HG03175 (cell line): ENCODE data around the gene ACE.

ENCODE experiments used
- ATAC-seq: cut with Tn5 transposase; IDR thresholded peaks from one replicate; pipeline ENCODE4 v1.9.1; 2021; ENCODE audit warnings: mild to moderate bottlenecking, moderate library complexity; ENCODE audit not compliant: unreplicated experiment

ACE gene

GRCh38 chr17:63474174-63474573 lies 2.7 kb upstream of the ACE start:
- no peak for ATAC-seq

- no peak for ATAC-seq
Measured at GRCh38 chr17:63474586-63475460, 2.0 kb upstream of the ACE start.

- no peak for ATAC-seq
Measured at GRCh38 chr17:63475491-63476412, 1.1 kb upstream of the ACE start.

- no peak for ATAC-seq
Measured at GRCh38 chr17:63476459-63476853, 405 bp upstream of the ACE start.

- ATAC-seq = no peak
Measured at GRCh38 chr17:63477480-63478440, 899 bp downstream of the ACE start.

- peak; percentile 68 for ATAC-seq
Measured at GRCh38 chr17:63478814-63479494, 2.1 kb downstream of the ACE start.

- ATAC-seq = no peak
Measured at GRCh38 chr17:63479495-63480184, 2.8 kb downstream of the ACE start.

- ATAC-seq = no peak
Measured at GRCh38 chr17:63480192-63480784, 3.4 kb downstream of the ACE start.

GRCh38 chr17:63480826-63481487 lies 4.1 kb downstream of the ACE start:
- no peak for ATAC-seq

- no peak for ATAC-seq
Measured at GRCh38 chr17:63481488-63481870, 4.6 kb downstream of the ACE start.

GRCh38 chr17:63482509-63482908 lies 5.6 kb downstream of the ACE start:
- ATAC-seq = no peak

GRCh38 chr17:63483038-63483437 lies 6.2 kb downstream of the ACE start:
- ATAC-seq = no peak

GRCh38 chr17:63483655-63484575 lies 7.1 kb downstream of the ACE start:
- ATAC-seq = no peak

- no peak for ATAC-seq
Measured at GRCh38 chr17:63486317-63487013, 9.6 kb downstream of the ACE start.

- no peak for ATAC-seq
Measured at GRCh38 chr17:63487014-63487339, 10.1 kb downstream of the ACE start.

GRCh38 chr17:63488851-63489250 lies 12.0 kb downstream of the ACE start:
- no peak for ATAC-seq

GRCh38 chr17:63489291-63489690 lies 12.4 kb downstream of the ACE start:
- ATAC-seq = no peak
